Spleen (tissue), 11 donors: Measurements from ENCODE around the gene TTC16. TPM values are rescaled to one million over a fixed set of nuclear protein-coding genes. Genes with fewer than 3 reads are reported as not detected.
A peak's percentile ranks its signal among the peaks of the same experiment; 100 is the strongest.
"Not testable (repeated sequence)": the region's sequence is repeated elsewhere in the genome, so short reads cannot be mapped to it uniquely, and the experiment has no call there.

Experiments
- DNase-seq: peaks from one replicate; pipeline ENCODE4 v3.0.0-alpha.2; 2020
- H3K27ac ChIP-seq, 8 donors: fragments of 200-600 bp; sonication (generic) in 7 of 8; 1 replicate in 4 of 8; 2 replicates in 4 of 8; pipeline versions ENCODE4 v1.5.0 to v1.8.0; 2016 to 2021; ENCODE audit warnings: inconsistent platforms in 4 of 8, mild to moderate bottlenecking in 4 of 8, moderate library complexity in 1 of 8
- H3K27me3 ChIP-seq, 7 donors: fragments of 200-600 bp; sonication (generic) in 6 of 7; replicated peaks in 1 of 7; 1 replicate in 4 of 7; 2 replicates in 3 of 7; pipeline versions ENCODE4 v1.5.0 to v1.8.0; 2016 to 2021; ENCODE audit warnings: inconsistent platforms in 3 of 7, mild to moderate bottlenecking in 1 of 7
- H3K36me3 ChIP-seq, 6 donors: fragments of 200-600 bp; sonication (generic) in 5 of 6; 1 replicate in 4 of 6; 2 replicates in 2 of 6; pipeline versions ENCODE4 v1.5.0 to v1.8.0; 2016 to 2021; ENCODE audit warnings: inconsistent platforms in 2 of 6
- H3K4me1 ChIP-seq, 6 donors: fragments of 200-600 bp; sonication (generic) in 5 of 6; 1 replicate in 3 of 6; 2 replicates in 3 of 6; pipeline versions ENCODE4 v1.5.0 to v1.8.0; 2016 to 2021; ENCODE audit warnings: inconsistent platforms in 3 of 6
- H3K4me3 ChIP-seq, 8 donors: fragments of 200-600 bp; sonication (generic) in 7 of 8; 1 replicate in 4 of 8; 2 replicates in 4 of 8; pipeline versions ENCODE4 v1.5.0 to v1.8.0; 2016 to 2021; ENCODE audit warnings: inconsistent platforms in 4 of 8, mild to moderate bottlenecking in 4 of 8, moderate library complexity in 2 of 8
- H3K9me3 ChIP-seq, 8 donors: fragments of 200-600 bp; sonication (generic) in 7 of 8; 1 replicate in 4 of 8; 2 replicates in 4 of 8; pipeline versions ENCODE4 v1.5.0 to v1.8.0; 2016 to 2021; ENCODE audit warnings: inconsistent platforms in 4 of 8
- WGBS, 5 donors: extraction: QIAGEN DNeasy Blood & Tissue Kit in 3 of 5; methylation state at CpG; one replicate each; pipeline versions ENCODE4 v1.1.5 to v1.1.7; 2013 to 2018; 5-methylcytosine and 5-hydroxymethylcytosine counted together
- intact Hi-C: fragments of 100-400 bp; cut with DNase I; formaldehyde crosslinking; loops from one replicate; pipeline ENCODE4 v1.15.0; 2023; ENCODE audit warnings: low total_unique reads
- polyA plus RNA-seq, 3 donors: library from polyadenylated mRNA; stranded (reverse); fragments of 200-250 nt; gene quantifications; one replicate each; pipeline ENCODE4 v1.2.1, GENCODE V29; 2013
- total RNA-seq, 7 donors: library from RNA; depleted of rRNA in 3 of 7; stranded (reverse); fragments of >200 nt in 3 of 7; fragmentation: NEBNext Ultra II Directional in 4 of 7; extraction: Animal tissue kit (Norgen Biotek cat#: 25700) in 4 of 7; gene quantifications; one replicate each; pipeline versions ENCODE4 v1.1.0 to v1.2.1, GENCODE V29; 2016 to 2021
- TF ChIP-seq, protein P1 (sequence below), 11 experiments: fragments of 200-600 bp in 7 of 11; fragments of 450-650 bp in 4 of 11; sonication (generic) in 4 of 11; IDR thresholded peaks in 8 of 11; conservative IDR thresholded peaks in 3 of 11; 1 replicate in 7 of 11; 2 replicates in 4 of 11; pipeline versions ENCODE4 v1.4.0 to v1.8.0; 2016 to 2021; ENCODE audit warnings: antibody characterized with exemption in 11 of 11, inconsistent platforms in 4 of 11, mild to moderate bottlenecking in 1 of 11
- donor health status: healthy with polysubstance abuse.
- donor health status: DM: no; HTN: no; CAD: no; lungs with moderate emphysema.
- donor health status: DM: no; HTN: no; CAD: no.
- donor health status: Bipolar disorder and iron deficiency.
- donor health status: healthy.
- donor health status: DM: no; HTN: no; CAD: no.
- donor health status: DM: yes; HTN: yes; CAD: no.

The TTC16 gene
- total and polyA plus RNA-seq, 10 donors = 0.12 to 3.1 (median 1.8) TPM

DNA sequence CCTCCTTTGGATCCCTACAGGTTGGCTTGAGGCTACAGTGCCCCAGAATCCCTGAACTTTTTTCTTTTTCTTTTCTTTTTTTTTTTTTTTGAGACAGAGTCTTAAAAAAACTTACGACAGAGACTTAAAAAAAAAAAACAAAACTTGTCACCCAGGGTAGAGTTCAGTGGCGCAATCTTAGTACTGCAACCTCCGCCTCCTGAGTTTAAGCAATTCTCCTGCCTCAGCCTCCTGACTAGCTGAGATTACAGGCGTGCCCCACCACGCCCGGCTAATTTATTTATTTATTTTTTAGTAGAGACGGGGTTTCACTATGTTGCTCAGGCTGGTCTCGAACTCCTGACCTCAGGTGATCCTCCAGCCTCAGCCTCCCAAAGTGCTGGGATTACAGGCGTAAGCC is 65.0 kb downstream of the TTC16 start:
- WGBS, 5 donors = 56 to 83% (median 70%) methylated on average over 9 of the region's 9 CpGs
- intact Hi-C loops = loop anchor here (5.0 kb wide), 1 partner anchor 44 kb away; the partner anchor contains the start of gene TOR2A

More for the DNA sequence above, 65.0 kb downstream of the TTC16 start:
- peaks cover 47 to 90% (median 75%) of the 10 kb centered on the region in 6 donors for H3K4me1 ChIP-seq
- H3K4me3 ChIP-seq = peak overlapping the region in 1 of 8 donors; percentile 83
- not testable (repeated sequence) for DNase-seq, H3K9me3 ChIP-seq, H3K27me3 ChIP-seq, H3K36me3 ChIP-seq
- TF ChIP-seq, protein P1, sequence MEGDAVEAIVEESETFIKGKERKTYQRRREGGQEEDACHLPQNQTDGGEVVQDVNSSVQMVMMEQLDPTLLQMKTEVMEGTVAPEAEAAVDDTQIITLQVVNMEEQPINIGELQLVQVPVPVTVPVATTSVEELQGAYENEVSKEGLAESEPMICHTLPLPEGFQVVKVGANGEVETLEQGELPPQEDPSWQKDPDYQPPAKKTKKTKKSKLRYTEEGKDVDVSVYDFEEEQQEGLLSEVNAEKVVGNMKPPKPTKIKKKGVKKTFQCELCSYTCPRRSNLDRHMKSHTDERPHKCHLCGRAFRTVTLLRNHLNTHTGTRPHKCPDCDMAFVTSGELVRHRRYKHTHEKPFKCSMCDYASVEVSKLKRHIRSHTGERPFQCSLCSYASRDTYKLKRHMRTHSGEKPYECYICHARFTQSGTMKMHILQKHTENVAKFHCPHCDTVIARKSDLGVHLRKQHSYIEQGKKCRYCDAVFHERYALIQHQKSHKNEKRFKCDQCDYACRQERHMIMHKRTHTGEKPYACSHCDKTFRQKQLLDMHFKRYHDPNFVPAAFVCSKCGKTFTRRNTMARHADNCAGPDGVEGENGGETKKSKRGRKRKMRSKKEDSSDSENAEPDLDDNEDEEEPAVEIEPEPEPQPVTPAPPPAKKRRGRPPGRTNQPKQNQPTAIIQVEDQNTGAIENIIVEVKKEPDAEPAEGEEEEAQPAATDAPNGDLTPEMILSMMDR (IDR thresholded peaks at IDR 0.05 in 8 of 11, conservative IDR thresholded peaks at IDR 0.05 in 3 of 11) = peak in 1 of 11 experiments; percentile 14
- peak overlapping the region in 7 of 8 donors; percentile 89 to 99 (median 96) for H3K27ac ChIP-seq

Other genes starting within 250 kb of the TTC16 start
- gene STXBP1, start 103.8 kb upstream of the TTC16 start, total RNA-seq = 10 to 100 TPM; 26.0 to 75.7 (median 38.5) TPM
- 1 to 10 TPM; 4.3 to 7.6 (median 6.0) TPM for gene STXBP1, start 103.8 kb upstream of the TTC16 start, polyA plus RNA-seq
- under 1 TPM in 4 of 7 donors, not detected in 3; 0.13 to 0.21 (median 0.17) TPM for gene CFAP157, start 9.1 kb upstream of the TTC16 start, total RNA-seq
- under 1 TPM; 0.09 to 0.13 (median 0.12) TPM for gene CFAP157, start 9.1 kb upstream of the TTC16 start, polyA plus RNA-seq
- 10 to 100 TPM in 4 of 7 donors, 1 to 10 TPM in 3; 8.1 to 17.9 (median 10.7) TPM for gene PTRH1, start 416 bp upstream of the TTC16 start, total RNA-seq
- gene PTRH1, start 416 bp upstream of the TTC16 start, polyA plus RNA-seq = 10 to 100 TPM in 2 of 3 donors, 1 to 10 TPM in 1; 7.4 to 17.5 (median 14.7) TPM
- gene TOR2A, start 19.2 kb downstream of the TTC16 start, total RNA-seq = 10 to 100 TPM; 16.8 to 36.5 (median 24.5) TPM
- gene TOR2A, start 19.2 kb downstream of the TTC16 start, polyA plus RNA-seq = 10 to 100 TPM; 17.9 to 29.1 (median 18.4) TPM
- gene SH2D3C, start 62.6 kb downstream of the TTC16 start, total RNA-seq = 10 to 100 TPM; 44.7 to 85.4 (median 61.2) TPM
- gene SH2D3C, start 62.6 kb downstream of the TTC16 start, polyA plus RNA-seq = 10 to 100 TPM; 27.0 to 51.1 (median 34.3) TPM
- 100 to 1,000 TPM in 4 of 7 donors, 10 to 100 TPM in 3; 68.3 to 149 (median 103) TPM for gene CDK9, start 70.0 kb downstream of the TTC16 start, total RNA-seq
- gene CDK9, start 70.0 kb downstream of the TTC16 start, polyA plus RNA-seq = 10 to 100 TPM; 49.2 to 87.6 (median 87.1) TPM
- 10 to 100 TPM; 33.3 to 94.6 (median 72.3) TPM for gene FPGS, start 86.8 kb downstream of the TTC16 start, total RNA-seq
- 10 to 100 TPM; 39.5 to 73.7 (median 60.5) TPM for gene FPGS, start 86.8 kb downstream of the TTC16 start, polyA plus RNA-seq
- 100 to 1,000 TPM; 150 to 334 (median 247) TPM for gene ENG, start 138.6 kb downstream of the TTC16 start, total RNA-seq
- 10 to 100 TPM; 29.2 to 63.1 (median 47.8) TPM for gene ENG, start 138.6 kb downstream of the TTC16 start, polyA plus RNA-seq
- 10 to 100 TPM; 41.3 to 89.7 (median 59.7) TPM for gene AK1, start 161.6 kb downstream of the TTC16 start, total RNA-seq
- 10 to 100 TPM; 47.0 to 97.9 (median 82.7) TPM for gene AK1, start 161.6 kb downstream of the TTC16 start, polyA plus RNA-seq
- 100 to 1,000 TPM in 1 of 7 donors, 10 to 100 TPM in 6; 62.5 to 118 (median 75.9) TPM for gene ST6GALNAC6, start 183.5 kb downstream of the TTC16 start, total RNA-seq
- 10 to 100 TPM; 29.0 to 68.0 (median 31.7) TPM for gene ST6GALNAC6, start 183.5 kb downstream of the TTC16 start, polyA plus RNA-seq
- gene ST6GALNAC4, start 201.0 kb downstream of the TTC16 start, total RNA-seq = 10 to 100 TPM; 48.6 to 92.8 (median 65.8) TPM
- 10 to 100 TPM; 16.0 to 36.7 (median 19.5) TPM for gene ST6GALNAC4, start 201.0 kb downstream of the TTC16 start, polyA plus RNA-seq
- gene PIP5KL1, start 214.7 kb downstream of the TTC16 start, total RNA-seq = 1 to 10 TPM in 2 of 7 donors, under 1 TPM in 3, not detected in 2; 0.46 to 3.6 (median 0.94) TPM
- under 1 TPM; 0.13 to 0.51 (median 0.42) TPM for gene PIP5KL1, start 214.7 kb downstream of the TTC16 start, polyA plus RNA-seq
- gene DPM2, start 221.8 kb downstream of the TTC16 start, total RNA-seq = 10 to 100 TPM; 19.5 to 31.3 (median 25.2) TPM
- 10 to 100 TPM; 23.6 to 33.8 (median 28.1) TPM for gene DPM2, start 221.8 kb downstream of the TTC16 start, polyA plus RNA-seq